HG03025 (cell line): Measurements from ENCODE around the gene EID3.

Source experiments
- ATAC-seq: cut with Tn5 transposase; IDR thresholded peaks from one replicate; pipeline ENCODE4 v1.9.1; 2021; ENCODE audit warnings: mild to moderate bottlenecking, moderate library complexity; ENCODE audit not compliant: unreplicated experiment, low FRiP score

The EID3 gene

GRCh38 chr12:104353012-104353981 lies 49.8 kb downstream of the EID3 start:
- no peak for ATAC-seq

GRCh38 chr12:104354167-104354867 lies 50.8 kb downstream of the EID3 start:
- ATAC-seq, result no peak
